ENCODE measurements around the gene PRDM16. TPM values are rescaled to one million over a fixed set of nuclear protein-coding genes. Genes with fewer than 3 reads are reported as not detected.
A peak's percentile ranks its signal among the peaks of the same experiment; 100 is the strongest.

The PRDM16 gene
- total and polyA plus RNA-seq, 2 of the 13 experiments (the other 11 are each of a cell fraction or from before 2014, with no cell fraction given): 0.15 to 0.81 TPM

DNA sequence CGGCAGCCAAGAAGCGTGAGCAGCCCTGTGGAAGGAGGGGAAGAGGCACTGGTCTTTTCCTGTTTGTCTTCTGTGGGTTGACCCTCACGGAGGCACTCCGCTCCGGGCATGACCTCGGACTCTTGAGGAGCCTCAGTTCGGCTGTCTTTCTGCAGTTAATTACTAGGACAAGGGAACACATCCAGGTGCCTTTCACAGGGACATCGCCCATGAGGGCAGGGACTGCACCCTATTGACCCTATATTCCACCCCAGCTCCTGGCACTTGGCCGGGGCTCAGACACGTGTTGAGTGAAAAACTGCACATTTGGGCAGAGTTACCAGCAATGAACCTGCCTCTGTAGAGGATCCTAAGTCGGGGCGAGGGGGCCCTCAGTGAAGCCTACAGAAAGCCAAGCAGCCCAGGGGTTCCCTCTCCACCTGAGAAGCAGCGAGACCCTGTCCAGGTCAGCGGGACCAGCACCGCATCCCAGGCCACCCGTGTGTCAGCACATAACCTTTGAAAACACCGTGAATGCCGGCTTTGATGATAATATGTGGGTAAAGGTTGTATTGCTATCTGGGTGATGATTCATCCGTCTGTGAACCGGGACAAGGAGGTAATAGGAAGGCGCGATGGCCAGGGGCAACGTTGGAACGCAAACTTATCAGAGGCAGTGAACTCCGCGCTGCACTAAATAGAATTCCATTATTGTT lies 224.0 kb downstream of the PRDM16 start (continued):
- TF ChIP-seq, protein P1, sequence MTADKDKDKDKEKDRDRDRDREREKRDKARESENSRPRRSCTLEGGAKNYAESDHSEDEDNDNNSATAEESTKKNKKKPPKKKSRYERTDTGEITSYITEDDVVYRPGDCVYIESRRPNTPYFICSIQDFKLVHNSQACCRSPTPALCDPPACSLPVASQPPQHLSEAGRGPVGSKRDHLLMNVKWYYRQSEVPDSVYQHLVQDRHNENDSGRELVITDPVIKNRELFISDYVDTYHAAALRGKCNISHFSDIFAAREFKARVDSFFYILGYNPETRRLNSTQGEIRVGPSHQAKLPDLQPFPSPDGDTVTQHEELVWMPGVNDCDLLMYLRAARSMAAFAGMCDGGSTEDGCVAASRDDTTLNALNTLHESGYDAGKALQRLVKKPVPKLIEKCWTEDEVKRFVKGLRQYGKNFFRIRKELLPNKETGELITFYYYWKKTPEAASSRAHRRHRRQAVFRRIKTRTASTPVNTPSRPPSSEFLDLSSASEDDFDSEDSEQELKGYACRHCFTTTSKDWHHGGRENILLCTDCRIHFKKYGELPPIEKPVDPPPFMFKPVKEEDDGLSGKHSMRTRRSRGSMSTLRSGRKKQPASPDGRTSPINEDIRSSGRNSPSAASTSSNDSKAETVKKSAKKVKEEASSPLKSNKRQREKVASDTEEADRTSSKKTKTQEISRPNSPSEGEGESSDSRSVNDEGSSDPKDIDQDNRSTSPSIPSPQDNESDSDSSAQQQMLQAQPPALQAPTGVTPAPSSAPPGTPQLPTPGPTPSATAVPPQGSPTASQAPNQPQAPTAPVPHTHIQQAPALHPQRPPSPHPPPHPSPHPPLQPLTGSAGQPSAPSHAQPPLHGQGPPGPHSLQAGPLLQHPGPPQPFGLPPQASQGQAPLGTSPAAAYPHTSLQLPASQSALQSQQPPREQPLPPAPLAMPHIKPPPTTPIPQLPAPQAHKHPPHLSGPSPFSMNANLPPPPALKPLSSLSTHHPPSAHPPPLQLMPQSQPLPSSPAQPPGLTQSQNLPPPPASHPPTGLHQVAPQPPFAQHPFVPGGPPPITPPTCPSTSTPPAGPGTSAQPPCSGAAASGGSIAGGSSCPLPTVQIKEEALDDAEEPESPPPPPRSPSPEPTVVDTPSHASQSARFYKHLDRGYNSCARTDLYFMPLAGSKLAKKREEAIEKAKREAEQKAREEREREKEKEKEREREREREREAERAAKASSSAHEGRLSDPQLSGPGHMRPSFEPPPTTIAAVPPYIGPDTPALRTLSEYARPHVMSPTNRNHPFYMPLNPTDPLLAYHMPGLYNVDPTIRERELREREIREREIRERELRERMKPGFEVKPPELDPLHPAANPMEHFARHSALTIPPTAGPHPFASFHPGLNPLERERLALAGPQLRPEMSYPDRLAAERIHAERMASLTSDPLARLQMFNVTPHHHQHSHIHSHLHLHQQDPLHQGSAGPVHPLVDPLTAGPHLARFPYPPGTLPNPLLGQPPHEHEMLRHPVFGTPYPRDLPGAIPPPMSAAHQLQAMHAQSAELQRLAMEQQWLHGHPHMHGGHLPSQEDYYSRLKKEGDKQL (CRISPR knock-in tag; IDR thresholded peaks at IDR 0.05; ENCODE audit: low read depth): no peak
- no peak; the same call in 1 of the 2 replicates for TF ChIP-seq ZNF205 (CRISPR knock-in tag; IDR thresholded peaks at IDR 0.05)
- TF ChIP-seq IRF2 (CRISPR knock-in tag; IDR thresholded peaks at IDR 0.05): no peak
- TF ChIP-seq CREB1 (IDR thresholded peaks at IDR 0.05): 0 out of 2 replicates have a peak, but pooled peaks have one; percentile 15
- TF ChIP-seq CREB1 (CRISPR knock-in tag; IDR thresholded peaks at IDR 0.05): peak; percentile 81
- TF ChIP-seq ZKSCAN8 (CRISPR knock-in tag; IDR thresholded peaks at IDR 0.05; ENCODE audit: borderline replicate concordance): no peak; the same call in 1 of the 2 replicates
- peak; percentile 92 for TF ChIP-seq SKI (IDR thresholded peaks at IDR 0.05; ENCODE audit: partially characterized antibody)
- 0 out of 2 replicates have a peak, but pooled peaks have one; percentile 22 for TF ChIP-seq ZNF724P (CRISPR knock-in tag; IDR thresholded peaks at IDR 0.05; ENCODE audit: borderline replicate concordance)
- no peak for TF ChIP-seq AGO1 (IDR thresholded peaks at IDR 0.05; ENCODE audit: low read depth, low read length, poor library complexity, severe bottlenecking)
- TF ChIP-seq ZBTB42 (CRISPR knock-in tag; IDR thresholded peaks at IDR 0.05): peak; percentile 74; the same call in 1 of the 2 replicates
- TF ChIP-seq HHEX (CRISPR knock-in tag; IDR thresholded peaks at IDR 0.05): no peak
- TF ChIP-seq, protein P2, sequence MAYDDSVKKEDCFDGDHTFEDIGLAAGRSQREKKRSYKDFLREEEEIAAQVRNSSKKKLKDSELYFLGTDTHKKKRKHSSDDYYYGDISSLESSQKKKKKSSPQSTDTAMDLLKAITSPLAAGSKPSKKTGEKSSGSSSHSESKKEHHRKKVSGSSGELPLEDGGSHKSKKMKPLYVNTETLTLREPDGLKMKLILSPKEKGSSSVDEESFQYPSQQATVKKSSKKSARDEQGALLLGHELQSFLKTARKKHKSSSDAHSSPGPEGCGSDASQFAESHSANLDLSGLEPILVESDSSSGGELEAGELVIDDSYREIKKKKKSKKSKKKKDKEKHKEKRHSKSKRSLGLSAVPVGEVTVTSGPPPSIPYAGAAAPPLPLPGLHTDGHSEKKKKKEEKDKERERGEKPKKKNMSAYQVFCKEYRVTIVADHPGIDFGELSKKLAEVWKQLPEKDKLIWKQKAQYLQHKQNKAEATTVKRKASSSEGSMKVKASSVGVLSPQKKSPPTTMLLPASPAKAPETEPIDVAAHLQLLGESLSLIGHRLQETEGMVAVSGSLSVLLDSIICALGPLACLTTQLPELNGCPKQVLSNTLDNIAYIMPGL (CRISPR knock-in tag; IDR thresholded peaks at IDR 0.05; ENCODE audit: borderline replicate concordance in 1 of 2, low read depth in 1 of 2): no peak
- no peak for TF ChIP-seq ZNF562 (CRISPR knock-in tag; IDR thresholded peaks at IDR 0.05; ENCODE audit: borderline replicate concordance)
- TF ChIP-seq SETDB1 (CRISPR knock-in tag; IDR thresholded peaks at IDR 0.05; ENCODE audit: borderline replicate concordance): no peak
- TF ChIP-seq MATR3 (CRISPR knock-in tag; IDR thresholded peaks at IDR 0.05): no peak
- TF ChIP-seq ZNF207 (IDR thresholded peaks at IDR 0.05; ENCODE audit: borderline replicate concordance): no peak
- TF ChIP-seq HNF4G (IDR thresholded peaks at IDR 0.05; ENCODE audit: borderline replicate concordance, low read depth, low read length): peak; percentile 69
- TF ChIP-seq HNF4G (CRISPR knock-in tag; IDR thresholded peaks at IDR 0.05; ENCODE audit: borderline replicate concordance, low read depth): no peak
- TF ChIP-seq ZNF850 (CRISPR knock-in tag; conservative IDR thresholded peaks at IDR 0.05): no peak
- TF ChIP-seq TGIF2 (CRISPR knock-in tag; IDR thresholded peaks at IDR 0.05): no peak
- TF ChIP-seq, protein P3, sequence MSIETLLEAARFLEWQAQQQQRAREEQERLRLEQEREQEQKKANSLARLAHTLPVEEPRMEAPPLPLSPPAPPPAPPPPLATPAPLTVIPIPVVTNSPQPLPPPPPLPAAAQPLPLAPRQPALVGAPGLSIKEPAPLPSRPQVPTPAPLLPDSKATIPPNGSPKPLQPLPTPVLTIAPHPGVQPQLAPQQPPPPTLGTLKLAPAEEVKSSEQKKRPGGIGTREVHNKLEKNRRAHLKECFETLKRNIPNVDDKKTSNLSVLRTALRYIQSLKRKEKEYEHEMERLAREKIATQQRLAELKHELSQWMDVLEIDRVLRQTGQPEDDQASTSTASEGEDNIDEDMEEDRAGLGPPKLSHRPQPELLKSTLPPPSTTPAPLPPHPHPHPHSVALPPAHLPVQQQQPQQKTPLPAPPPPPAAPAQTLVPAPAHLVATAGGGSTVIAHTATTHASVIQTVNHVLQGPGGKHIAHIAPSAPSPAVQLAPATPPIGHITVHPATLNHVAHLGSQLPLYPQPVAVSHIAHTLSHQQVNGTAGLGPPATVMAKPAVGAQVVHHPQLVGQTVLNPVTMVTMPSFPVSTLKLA (IDR thresholded peaks at IDR 0.05): peak; percentile 47
- TF ChIP-seq NCOA1 (CRISPR knock-in tag; IDR thresholded peaks at IDR 0.05): no peak
- no peak for TF ChIP-seq ZNF614 (CRISPR knock-in tag; IDR thresholded peaks at IDR 0.05; ENCODE audit: borderline replicate concordance)
